Measurements from ENCODE around the gene CELF2. TPM values are rescaled to one million over a fixed set of nuclear protein-coding genes. Genes with fewer than 3 reads are reported as not detected.

The CELF2 gene
- total and polyA plus RNA-seq, 10 donors = 13.5 to 180 (median 105) TPM

DNA sequence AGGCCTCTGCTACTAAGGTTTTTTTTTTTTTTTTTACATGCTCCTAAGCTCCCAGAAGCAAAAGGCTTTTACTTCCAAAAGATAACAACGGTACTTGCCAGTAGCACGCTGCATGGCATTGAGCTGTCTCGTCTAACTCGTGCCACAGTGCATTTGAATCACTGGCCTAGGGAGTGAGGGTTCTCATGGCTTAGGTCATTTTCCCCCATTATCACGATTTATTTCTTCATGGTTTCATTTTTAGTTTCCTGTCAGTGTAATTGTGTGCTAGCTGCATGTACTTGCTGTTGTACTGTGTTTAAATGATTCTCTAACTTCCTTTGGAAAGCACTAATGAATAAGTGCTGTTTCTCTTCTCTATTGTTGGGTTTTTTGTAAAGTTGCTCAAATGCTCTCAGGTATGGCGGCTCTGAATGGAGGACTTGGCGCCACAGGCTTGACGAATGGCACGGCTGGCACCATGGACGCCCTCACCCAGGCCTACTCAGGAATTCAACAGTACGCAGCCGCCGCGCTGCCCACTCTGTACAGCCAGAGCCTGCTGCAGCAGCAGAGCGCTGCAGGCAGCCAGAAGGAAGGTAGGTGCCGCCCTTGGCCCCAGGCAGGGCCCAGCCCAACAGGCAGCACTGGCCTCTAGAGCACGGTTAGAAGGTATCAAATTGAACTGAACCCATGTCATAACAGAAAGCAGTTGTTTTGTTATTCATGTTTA, 303.3 kb downstream of the CELF2 start:
- intact Hi-C loops (cut with DNase I; ENCODE audit: low total_unique reads) = no loop called here
- no peak for DNase-seq
- H3K36me3 ChIP-seq = peaks cover 0 to 100% (median 88%) of the 10 kb centered on the region in 6 donors
- H3K27ac ChIP-seq = no peak overlapping the region
- WGBS, 5 donors = 82 to 91% (median 88%) methylated on average over 13 to 17 of the region's 17 CpGs
- H3K9me3 ChIP-seq = no peaks in the 10 kb centered on the region
- TF ChIP-seq POLR2AphosphoS5 (IDR thresholded peaks at IDR 0.05) (peak in 2 of 3 donors; percentile 13 to 62), POLR2A (IDR thresholded peaks at IDR 0.05) (no peak)
- no peaks in the 10 kb centered on the region for H3K27me3 ChIP-seq (replicated peaks in 1 of 7)
- no peak overlapping the region for H3K4me3 ChIP-seq
- H3K4me1 ChIP-seq = peaks cover 0 to 30% (median 0%) of the 10 kb centered on the region in 6 donors

DNA sequence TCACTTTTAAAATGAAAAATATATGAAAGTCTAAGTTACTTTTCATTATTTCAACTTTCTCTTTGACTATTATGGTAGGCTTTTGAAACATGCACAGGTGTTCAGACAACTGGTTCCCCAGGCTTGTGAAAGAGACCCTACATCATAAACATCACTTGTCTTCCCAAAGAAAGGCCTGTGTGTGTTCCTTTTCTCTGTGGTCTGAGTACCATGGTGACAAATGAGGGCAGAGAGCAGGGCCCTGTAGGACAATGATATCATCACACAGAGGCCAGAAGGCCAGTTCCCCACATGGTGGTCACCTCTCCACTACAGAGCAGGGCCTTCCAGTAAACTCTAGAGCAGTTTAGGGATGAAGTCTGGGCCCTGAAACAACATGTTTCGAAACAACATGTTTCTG, 305.0 kb downstream of the CELF2 start:
- no peaks in the 10 kb centered on the region for H3K9me3 ChIP-seq
- TF ChIP-seq POLR2AphosphoS5 (IDR thresholded peaks at IDR 0.05) = peak in 1 of 3 donors; percentile 33
- TF ChIP-seq, protein P1, sequence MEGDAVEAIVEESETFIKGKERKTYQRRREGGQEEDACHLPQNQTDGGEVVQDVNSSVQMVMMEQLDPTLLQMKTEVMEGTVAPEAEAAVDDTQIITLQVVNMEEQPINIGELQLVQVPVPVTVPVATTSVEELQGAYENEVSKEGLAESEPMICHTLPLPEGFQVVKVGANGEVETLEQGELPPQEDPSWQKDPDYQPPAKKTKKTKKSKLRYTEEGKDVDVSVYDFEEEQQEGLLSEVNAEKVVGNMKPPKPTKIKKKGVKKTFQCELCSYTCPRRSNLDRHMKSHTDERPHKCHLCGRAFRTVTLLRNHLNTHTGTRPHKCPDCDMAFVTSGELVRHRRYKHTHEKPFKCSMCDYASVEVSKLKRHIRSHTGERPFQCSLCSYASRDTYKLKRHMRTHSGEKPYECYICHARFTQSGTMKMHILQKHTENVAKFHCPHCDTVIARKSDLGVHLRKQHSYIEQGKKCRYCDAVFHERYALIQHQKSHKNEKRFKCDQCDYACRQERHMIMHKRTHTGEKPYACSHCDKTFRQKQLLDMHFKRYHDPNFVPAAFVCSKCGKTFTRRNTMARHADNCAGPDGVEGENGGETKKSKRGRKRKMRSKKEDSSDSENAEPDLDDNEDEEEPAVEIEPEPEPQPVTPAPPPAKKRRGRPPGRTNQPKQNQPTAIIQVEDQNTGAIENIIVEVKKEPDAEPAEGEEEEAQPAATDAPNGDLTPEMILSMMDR (IDR thresholded peaks at IDR 0.05 in 8 of 11, conservative IDR thresholded peaks at IDR 0.05 in 3 of 11) = no peak
- 75 to 92% (median 88%) methylated on average over 1 of the region's 1 CpG for WGBS, 5 donors
- H3K36me3 ChIP-seq = peaks cover 0 to 100% (median 85%) of the 10 kb centered on the region in 6 donors
- H3K4me1 ChIP-seq = peaks cover 0 to 44% (median 0%) of the 10 kb centered on the region in 6 donors
- DNase-seq = no peak
- intact Hi-C loops (cut with DNase I; ENCODE audit: low total_unique reads) = no loop called here
- H3K4me3 ChIP-seq = no peak overlapping the region
- no peak overlapping the region for H3K27ac ChIP-seq
- H3K27me3 ChIP-seq (replicated peaks in 1 of 7) = no peaks in the 10 kb centered on the region

DNA sequence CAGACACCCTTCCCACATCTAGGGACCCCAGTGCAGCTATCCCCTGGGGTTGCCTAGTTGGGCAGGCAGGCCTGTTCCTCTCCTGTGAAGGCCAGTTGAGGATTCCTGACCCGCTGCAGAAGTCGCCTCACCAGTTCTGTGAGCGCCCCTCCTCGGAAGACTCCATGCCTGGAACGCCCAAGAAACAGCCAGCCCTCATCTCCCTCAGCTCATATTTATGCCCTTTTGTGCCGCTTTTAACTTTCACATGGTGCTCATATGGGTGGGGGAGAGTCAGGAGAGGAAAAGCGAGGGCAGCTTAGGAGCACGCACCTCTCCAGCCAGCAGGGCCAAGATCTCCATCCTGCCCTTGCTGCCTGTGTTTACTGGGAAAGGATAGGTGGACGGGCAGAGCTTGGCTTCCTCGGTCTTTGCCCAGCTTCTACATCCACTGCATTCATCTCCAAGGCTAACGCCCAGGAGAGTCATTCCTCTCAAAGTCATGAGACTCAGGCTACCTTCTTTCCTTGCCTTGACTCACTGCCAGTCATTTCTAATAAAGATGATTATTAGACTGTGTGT, 307.2 kb downstream of the CELF2 start:
- no peak for DNase-seq
- intact Hi-C loops (cut with DNase I; ENCODE audit: low total_unique reads) = no loop called here
- no peaks in the 10 kb centered on the region for H3K27me3 ChIP-seq (replicated peaks in 1 of 7)
- H3K9me3 ChIP-seq = no peaks in the 10 kb centered on the region
- no peak for TF ChIP-seq POLR2A (IDR thresholded peaks at IDR 0.05)
- TF ChIP-seq POLR2AphosphoS5 (IDR thresholded peaks at IDR 0.05) = peak in 1 of 3 donors; percentile 46
- H3K27ac ChIP-seq = no peak overlapping the region
- H3K36me3 ChIP-seq = peaks cover 0 to 100% (median 83%) of the 10 kb centered on the region in 6 donors
- WGBS, 5 donors = 94 to 96% (median 95%) methylated on average over 11 of the region's 11 CpGs
- H3K4me3 ChIP-seq = no peak overlapping the region
- peaks cover 0 to 64% (median 0%) of the 10 kb centered on the region in 6 donors for H3K4me1 ChIP-seq

DNA sequence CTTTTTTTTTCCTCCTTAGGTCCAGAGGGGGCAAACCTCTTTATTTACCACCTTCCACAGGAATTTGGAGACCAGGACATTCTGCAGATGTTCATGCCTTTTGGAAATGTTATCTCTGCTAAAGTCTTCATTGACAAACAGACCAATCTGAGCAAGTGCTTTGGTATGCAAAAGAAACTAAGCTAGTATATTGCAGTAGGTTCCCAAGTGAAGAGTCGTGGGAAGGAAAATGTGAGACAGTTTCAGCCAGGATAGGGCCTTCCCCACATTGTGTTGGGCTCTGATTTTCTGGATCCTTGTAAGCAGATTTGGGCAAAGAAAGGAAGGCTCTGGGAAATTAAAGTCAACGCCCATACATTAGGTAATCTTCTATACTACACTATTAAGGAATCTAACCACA, 308.1 kb downstream of the CELF2 start:
- Histone ChIP-seq H3K9me3 (no peaks in the 10 kb centered on the region), H3K4me1 (peaks cover 0 to 64% (median 0%) of the 10 kb centered on the region in 6 donors), H3K36me3 (peaks cover 0 to 100% (median 84%) of the 10 kb centered on the region in 6 donors), H3K27ac (no peak overlapping the region), H3K27me3 (replicated peaks in 1 of 7) (no peaks in the 10 kb centered on the region), H3K4me3 (no peak overlapping the region)
- 80 to 89% (median 83%) methylated on average over 2 of the region's 2 CpGs for WGBS, 5 donors
- no peak for TF ChIP-seq POLR2A (IDR thresholded peaks at IDR 0.05)
- TF ChIP-seq POLR2AphosphoS5 (IDR thresholded peaks at IDR 0.05) = no peak
- TF ChIP-seq, protein P1 (IDR thresholded peaks at IDR 0.05 in 8 of 11, conservative IDR thresholded peaks at IDR 0.05 in 3 of 11) = no peak
- intact Hi-C loops (cut with DNase I; ENCODE audit: low total_unique reads) = no loop called here
- DNase-seq = no peak

DNA sequence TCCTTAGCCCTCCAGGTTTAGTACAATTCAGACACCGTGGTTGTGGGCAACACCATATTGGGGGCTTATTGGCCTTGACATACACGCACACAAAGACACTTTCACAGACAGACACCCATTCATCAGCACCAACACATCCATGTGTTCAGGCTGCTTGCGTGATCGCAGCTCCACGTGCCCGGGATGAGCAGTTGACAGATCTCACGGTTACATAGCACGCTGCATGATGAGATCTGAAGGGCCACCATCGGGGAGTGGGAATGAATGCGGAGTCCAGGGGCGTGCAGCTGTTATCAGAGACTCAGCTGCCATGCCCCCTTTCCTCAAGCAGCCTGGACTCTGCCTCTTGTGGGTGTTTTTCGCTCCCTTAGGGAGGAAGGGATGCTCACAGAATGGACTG, 308.6 kb downstream of the CELF2 start:
- intact Hi-C loops (cut with DNase I; ENCODE audit: low total_unique reads) = no loop called here
- Histone ChIP-seq H3K27ac (no peak overlapping the region), H3K27me3 (replicated peaks in 1 of 7) (no peaks in the 10 kb centered on the region), H3K36me3 (peaks cover 0 to 100% (median 81%) of the 10 kb centered on the region in 6 donors), H3K9me3 (no peaks in the 10 kb centered on the region), H3K4me3 (no peak overlapping the region), H3K4me1 (peaks cover 0 to 62% (median 0%) of the 10 kb centered on the region in 6 donors)
- DNase-seq = no peak
- peak; percentile 54 to 71 (median 68) for TF ChIP-seq POLR2AphosphoS5 (IDR thresholded peaks at IDR 0.05)
- TF ChIP-seq POLR2A (IDR thresholded peaks at IDR 0.05) = no peak
- WGBS, 5 donors = 92 to 97% (median 95%) methylated on average over 11 to 12 of the region's 12 CpGs

Measured in spleen (tissue), 11 donors.